GM21515 (cell line): ENCODE data around the gene GTF2F2.

Experiments
- ATAC-seq: cut with Tn5 transposase; IDR thresholded peaks from one replicate; pipeline ENCODE4 v1.9.1; 2021; ENCODE audit not compliant: unreplicated experiment

Gene GTF2F2

DNA sequence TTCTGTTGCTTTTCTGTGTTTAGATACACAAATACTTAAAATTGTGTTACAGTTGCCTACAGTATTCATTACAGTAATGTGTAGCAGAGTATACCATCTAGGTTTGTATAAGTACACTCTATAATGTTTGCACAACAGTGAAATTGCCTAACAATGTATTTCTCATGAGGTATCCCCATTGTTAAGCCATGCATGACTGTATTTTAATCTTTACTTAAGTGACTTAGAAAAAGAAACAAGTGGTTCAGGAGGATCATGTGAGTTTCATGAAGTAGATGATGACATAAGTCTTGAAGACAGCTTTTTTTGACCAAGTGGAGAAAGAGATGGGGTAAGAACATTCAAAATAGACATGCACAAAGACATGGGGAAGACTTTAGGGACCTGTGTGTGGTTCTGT, 88.9 kb downstream of the GTF2F2 start:
- ATAC-seq, result no peak

DNA sequence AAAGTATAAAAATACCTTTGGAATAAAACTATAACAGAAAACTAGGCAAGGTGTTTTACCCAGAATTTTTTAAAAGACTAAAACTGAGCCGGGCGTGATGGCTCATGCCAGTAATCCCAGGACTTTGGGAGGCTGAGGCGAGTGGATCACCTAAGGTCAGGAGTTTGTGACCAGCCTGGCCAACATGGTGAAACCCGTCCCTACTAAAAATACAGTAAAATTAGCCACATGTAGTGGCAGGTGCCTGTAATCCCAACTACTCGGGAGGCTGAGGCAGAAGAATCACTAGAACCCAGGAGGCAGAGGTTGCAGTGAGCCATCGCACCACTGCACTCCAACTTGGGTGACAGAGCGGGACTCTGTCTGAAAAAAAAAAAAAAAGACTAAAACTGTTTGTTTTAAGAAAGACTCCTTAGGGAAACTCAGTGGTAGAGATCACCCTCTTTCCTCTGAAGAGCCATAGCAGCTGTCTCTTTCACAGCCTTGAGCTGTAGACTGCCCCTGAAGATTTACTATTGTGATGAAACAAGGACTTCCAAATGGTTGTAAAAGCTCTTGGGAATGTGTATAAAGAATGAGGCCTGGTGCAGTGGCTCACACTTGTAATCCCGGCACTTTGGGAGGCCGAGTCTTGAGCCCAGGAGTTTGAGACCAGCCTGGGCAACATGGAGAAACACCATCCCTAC, 95.2 kb downstream of the GTF2F2 start:
- no peak for ATAC-seq

DNA sequence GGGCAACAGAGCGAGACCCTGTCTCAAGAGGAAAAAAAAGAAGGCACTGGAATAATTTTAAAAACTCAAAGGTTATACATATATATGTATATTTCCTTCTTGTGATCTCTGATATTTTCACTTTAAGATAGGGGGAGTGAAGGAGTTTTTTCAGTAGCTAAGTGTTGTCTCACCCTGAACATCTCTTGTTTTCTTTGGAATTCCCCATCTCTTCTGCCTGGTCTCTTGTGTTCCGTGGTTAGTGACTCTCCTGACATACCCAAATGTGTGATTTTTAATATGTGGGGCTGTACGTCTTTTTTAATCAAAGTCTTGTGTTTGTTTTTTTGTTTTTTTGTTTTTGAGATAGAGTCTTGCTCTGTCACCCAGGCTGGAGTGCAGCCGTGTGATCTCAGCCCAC, 95.9 kb downstream of the GTF2F2 start:
- ATAC-seq, result no peak

DNA sequence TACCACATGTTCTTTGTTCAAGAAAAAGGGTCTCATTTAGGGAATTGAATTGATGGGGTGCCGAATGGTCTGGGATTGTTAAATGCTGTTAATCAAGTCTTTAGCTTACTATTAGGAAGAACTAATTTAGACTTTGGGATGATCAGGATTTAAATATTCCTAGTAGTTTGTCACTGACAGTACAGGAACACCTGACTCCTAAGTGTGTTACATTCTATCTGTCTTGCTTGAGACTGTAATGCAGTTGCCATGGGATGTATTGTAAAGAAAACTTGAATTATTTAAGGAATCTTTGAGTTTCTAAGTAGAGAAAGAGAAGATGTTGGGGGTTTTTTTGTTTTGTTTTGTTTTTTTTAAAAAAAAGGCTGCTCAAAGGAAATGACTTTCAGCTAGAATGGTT, 98.4 kb downstream of the GTF2F2 start:
- no peak for ATAC-seq

DNA sequence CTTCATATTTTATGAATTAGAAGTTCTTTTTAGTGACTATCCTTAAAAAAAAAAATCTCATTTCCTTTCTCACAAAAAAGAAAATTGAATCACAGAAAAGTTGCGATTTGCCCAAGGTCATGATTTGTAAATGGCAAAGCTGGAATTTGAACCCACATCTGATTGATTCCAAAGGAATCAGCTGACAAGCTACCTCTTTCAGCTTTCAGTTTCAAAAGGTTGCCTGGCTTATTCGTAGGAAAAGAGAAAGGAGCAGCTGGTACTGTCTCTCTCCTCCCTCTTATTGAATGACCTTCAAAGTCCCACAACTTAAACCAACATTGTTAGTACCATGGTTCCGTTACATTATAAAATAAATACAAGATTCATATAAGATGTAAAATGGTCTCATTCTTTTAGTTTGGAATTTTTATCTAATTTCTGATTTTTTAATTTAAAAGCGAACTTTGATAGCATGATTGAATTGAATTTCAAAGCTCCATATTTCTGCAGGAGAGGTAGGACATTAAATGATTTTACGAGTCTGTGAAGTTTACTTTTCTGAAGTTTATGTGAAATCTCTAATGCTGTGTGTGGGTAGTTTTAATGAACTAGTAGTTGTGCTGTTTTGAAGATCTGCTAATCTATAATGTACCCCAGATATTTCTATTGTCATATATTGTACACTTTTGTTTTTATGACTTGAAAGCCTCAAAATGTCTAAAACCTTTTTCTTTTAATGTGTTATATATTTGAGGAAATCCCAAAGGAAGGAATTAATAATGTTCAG, 99.0 kb downstream of the GTF2F2 start:
- no peak for ATAC-seq

DNA sequence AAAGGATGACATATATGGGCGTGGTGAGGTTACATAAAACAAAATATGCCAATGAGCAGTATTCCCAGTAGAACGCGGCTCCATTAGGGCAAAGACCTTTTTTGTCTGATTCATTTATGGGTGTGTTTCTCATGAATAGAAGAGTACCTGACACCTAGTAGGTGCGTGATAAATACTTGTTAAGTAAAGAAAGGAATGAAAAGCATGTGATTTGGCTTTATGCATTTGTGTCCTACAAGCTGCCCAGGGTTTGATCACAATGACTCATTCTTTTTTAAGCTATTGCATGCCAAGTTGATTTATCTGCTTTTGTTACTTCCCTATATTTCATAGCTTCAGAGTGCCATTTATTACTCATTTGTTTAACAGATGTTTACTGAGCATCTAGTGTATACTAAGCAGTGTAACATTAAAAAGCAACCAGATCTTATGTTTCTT, 99.6 kb downstream of the GTF2F2 start:
- no peak for ATAC-seq

DNA sequence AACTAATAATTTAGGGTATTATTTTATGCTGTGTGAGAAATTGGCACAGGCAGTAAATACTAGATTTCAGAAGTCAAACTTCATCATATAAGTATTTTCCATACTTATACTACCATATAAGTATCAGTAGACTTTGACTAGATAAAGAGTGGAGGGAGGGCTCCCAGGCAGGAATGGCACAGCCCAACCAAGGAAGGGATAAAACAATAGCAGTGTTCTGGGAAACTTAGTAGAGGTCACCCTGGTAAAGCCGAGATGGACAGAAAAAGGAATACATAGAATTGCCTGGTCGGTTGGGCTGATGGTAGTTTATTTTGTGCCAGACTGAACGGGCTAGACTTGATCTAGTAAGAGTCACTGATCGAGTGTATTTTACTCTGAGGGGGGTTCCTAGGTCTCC, 100.1 kb downstream of the GTF2F2 start:
- ATAC-seq, result no peak

DNA sequence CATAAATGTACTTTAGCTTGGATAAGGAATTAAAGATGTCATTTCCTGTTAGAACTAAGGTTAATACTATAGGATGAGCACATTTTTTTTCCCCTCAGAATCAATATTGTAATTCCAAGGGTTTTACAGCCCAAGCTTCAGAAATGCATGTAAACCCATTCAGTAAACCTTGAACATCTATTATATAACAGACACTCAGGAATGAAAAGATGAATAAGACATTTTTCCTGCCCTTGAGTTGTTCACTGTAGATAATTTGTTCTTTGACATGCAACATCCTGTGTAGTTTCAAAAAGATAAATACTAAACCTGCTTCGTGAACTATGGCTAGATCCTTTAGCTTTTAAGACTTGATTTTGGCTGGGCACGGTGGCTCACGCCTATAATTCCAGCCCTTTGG, 102.2 kb downstream of the GTF2F2 start:
- no peak for ATAC-seq

DNA sequence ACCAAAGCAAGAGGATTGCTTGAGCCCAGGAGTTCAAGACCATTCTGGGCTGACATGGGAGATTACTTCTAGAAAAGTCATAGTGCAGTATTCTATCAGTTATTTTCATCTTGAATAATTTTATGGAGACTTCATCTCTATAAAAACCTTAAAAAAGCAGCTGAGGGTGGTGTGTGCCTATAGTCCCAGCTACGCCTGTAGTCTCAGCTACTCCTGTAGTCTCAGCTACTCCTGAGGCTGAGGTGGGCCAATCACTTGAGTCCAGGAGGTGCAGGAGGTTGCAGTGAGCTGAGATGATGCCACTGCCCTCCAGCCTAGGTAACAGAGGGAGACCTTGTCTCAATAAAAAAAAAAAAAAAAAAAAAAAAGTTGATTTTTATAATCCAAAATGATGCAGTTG, 102.6 kb downstream of the GTF2F2 start:
- no peak for ATAC-seq

DNA sequence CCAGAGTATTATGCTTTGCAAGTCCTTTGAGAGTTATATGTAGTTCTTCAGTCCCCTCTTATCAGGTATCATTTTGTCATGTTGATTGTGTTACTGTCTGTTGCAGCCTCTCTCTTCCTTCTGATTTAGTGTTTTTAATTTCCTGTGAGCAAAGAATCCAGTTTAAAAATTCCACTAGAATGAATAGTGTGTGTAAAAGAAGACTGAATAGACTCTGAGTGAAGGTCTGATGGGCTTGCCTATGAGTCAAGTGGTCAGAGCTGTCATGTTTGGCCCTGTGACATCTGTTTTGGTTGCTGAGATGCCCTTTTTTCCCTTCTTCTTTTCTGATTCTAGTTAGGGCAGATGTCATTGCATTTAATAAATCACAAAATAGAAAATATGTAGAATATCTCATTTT, 103.9 kb downstream of the GTF2F2 start:
- no peak for ATAC-seq

DNA sequence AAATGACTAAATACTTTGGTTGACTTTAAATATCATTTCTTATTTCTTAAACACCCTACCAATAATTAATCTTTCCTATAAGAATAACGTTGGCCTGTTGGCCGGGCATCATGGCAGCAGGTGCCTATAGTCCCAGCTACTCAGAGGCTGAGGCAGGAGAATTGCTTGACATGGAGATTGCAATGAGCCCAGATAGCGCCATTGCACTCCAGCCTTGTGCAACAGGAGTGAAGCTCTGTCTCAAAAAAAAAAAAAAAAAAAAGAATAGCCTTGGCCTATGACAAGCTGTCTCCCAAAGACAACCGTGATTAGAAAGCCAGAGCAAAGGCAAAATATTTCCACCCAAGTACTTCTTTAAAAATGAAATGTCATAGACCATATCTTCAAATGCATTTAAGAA, 105.1 kb downstream of the GTF2F2 start:
- ATAC-seq, result no peak

DNA sequence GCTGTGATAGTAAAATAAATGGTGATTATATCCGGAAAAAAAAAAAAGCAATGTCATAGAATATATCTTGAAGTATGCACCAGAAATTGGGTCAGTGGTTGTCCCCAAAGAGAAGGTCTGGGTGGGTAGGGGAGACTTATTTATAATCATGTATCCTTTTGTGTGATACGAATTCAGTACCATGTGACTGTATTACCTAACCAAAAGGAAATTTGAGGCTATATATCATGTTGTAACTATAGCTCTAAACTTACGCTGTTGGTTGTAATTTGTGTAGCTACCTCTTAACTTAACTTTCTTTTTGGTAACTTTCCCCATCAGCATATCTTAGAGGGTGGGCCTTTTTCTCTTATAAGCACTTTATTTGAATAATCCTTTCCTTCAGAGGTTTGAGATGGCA, 105.7 kb downstream of the GTF2F2 start:
- ATAC-seq, result no peak

DNA sequence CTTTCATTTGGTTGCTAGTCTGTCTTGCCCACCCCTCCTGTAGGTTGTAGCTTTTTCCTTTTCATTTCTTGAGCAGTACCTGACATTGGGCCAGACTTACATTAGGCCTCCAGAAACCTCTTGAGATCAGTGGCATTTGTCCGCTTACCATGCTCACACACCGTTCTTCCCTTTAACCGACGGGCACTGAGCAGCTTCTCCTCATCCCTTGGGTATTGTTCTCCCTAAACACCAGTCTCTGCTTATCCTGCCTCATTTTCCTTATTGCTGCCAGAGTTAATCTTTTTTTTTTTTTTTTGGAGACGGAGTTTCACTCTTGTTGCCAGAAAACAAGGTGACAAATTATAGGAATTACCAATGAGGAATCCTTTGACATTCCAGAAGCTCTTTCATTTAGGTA, 107.7 kb downstream of the GTF2F2 start:
- no peak for ATAC-seq

DNA sequence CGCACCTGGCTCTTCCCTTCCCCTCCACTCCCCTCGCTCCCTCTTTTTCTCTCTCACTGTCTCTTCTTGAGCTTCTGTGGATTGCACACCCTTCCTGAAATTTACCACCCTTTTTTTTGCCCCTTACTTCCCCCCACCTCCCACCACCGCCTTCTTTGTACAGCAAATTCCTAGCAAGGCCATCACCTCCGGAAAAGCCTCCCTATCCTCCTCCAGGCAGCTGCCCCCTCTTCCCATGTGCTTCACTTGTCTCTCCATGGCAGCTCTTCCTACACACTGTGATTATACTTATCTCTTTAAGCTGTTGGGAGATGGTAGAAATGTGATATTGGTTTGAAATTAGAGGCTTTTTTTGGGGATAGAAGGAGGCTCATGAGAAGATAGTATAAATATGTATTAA, 108.9 kb downstream of the GTF2F2 start:
- ATAC-seq, result no peak

DNA sequence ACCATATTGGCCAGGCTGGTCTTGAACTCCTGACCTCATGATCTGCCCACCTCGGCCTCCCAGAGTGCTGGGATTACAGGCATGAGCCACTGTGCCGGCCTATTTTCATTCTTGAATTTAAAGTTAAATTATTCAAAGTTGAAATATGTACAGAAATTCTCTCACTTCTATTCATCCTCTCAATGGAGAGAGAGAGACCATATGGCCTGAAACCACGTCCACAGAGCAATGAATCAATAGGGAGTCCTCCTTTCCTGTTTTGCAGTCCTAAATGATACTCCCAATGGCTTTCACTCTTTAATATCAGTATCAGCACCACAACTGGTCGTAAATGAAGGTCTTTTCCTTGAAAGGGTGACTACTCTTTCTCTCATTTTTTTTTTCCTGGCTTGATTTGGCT, 111.0 kb downstream of the GTF2F2 start:
- no peak for ATAC-seq

DNA sequence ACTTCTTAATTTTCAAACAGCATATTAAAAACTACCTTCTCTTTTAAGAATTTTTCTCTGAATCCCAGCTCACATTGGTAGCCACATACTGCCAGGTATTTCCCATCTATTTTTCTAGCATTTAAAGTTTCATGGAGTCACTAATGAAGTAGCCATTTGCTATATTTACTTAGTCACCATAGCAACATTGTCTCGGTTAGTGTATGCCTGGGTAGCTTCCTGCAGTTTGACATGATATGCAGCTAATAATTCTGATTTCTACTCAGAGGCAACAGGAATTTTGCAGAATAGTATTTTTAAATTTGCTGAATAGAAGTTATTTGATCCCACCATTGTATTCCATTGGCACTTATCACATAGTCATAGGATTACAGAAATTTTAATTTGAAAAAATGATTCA, 111.4 kb downstream of the GTF2F2 start:
- ATAC-seq, result no peak

DNA sequence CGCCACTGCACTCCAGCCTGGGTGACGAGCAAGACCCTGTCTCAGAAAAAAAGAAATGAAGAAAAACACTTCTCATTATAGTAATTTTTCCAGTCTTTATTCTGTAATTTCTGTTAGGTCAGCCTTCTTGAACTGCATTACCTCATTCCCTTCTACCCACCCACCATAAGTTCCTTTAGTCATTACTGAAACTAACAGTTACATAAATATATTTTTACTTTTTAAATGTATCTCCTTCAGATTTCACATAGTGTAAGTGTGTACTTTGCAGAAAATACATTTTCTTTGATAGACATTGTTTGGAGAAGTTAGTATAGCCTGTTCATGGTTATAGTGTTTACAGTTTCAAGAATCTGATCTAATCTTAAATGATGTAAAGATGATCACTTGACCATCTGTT, 112.3 kb downstream of the GTF2F2 start:
- no peak for ATAC-seq

DNA sequence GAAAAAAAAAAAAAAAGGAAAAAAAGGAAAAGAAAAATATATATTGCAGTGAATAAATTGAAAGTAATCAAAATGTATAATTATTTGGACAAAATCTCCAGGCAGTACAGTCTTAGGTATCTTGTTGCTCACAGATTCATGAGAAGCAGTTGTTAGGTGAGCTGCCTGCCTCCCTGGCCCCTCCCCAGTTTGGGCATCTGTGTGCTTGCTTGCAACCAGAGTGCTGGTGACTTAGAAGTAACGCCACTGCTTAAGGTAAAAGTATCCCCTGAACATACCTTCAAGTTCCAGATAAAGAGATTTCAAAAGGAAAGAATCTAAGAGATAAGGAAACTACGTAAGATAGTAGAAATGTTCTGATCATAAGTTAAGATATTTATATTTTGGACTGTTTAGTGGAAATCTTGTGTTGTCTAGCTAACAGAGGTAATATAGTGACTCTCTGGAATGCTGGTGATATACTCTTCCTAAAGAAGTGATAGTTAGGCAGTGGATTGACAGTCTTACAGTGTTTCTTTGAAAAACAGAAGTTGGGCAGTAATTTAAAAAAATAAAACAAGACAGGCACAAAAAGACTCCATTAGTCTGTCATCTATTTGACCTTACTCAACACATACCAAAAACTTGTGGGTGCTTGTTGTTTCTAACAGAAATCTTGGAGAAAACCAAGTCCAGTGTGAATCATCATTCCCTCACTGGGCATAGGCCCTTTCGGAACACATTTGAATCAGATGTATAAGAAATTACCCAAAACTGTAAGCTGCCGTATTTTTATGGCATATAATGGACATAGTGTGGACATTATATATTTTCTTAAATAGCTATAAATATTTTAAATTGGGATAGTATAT, 118.9 kb downstream of the GTF2F2 start:
- ATAC-seq, result no peak

DNA sequence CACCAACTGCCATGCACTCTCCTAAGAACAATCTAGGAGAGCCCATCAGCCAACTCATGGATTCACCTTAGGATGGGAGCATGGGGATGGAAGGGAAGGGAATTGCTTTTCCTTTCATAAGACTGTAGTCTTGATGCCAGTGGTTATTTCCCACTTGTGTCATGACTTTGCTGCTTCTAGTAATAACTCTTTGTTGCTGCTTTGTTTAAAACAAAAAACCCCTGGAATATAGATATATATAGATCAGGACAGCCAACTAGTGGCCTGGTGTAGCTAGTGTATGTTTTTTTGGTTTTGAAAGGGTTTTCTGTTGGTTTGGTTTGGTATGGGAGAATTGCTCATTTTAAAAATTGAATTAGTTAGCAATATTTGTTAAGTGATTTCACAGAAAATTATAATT, 119.8 kb downstream of the GTF2F2 start:
- no peak for ATAC-seq

DNA sequence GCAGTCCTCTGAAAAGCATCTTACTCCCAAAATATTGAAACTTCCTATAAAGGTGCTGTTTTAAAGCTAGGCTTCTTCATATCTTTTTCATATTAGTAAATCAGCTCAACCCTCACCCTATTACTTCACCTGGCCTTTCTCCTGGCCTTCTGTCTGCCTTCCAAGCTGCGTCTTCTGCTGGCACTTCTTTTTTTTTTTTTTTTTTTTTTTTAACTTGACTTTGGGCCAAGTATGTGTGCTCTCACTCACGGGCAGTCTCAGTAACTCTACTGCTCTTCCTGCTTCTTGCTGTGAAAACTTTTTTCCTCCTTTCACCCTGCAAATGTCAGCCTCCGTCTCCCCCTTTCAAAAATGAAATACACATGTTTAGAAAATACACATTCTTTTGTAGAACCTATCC, 121.8 kb downstream of the GTF2F2 start:
- no peak for ATAC-seq

DNA sequence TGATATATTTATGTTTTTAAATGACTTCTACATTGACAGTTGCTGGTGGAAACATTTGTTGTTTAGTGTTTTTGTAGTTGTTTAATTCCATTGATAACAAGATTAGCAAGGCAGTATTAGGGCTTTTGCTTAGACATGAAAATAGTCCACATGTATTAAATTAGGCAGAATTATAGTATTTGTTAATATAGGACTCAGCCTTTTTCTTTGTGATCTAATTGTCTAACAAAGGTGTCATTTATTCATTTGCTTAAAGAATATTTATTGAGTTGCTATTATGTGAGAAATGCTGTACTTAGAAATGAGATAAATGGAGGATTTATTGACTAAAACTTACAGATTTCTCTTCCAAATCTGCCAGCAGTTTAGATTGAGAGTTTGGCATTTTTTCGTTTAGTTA, 122.2 kb downstream of the GTF2F2 start:
- ATAC-seq, result no peak

DNA sequence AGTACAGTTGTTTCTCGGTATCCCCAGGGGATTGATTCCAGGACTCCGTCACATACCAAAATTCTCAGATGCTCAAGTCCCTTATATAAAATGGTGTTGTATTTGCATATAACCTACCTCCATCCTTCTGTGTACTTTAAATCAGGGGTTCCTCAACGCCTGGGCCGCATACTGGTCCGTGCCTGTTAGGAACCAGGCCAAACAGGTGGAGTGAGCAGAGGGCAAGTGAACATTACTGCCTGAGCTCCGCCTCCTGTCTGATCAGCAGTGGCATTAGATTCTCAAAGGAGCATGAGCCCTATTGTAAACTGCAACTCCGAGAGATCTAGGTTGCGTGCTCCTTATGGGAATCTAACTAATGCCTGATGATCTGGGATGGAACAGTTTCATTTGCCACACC, 122.8 kb downstream of the GTF2F2 start:
- no peak for ATAC-seq
